Gastroesophageal sphincter (tissue), 4 donors: ENCODE data around the gene GON4L. TPM values are rescaled to one million over a fixed set of nuclear protein-coding genes. Genes with fewer than 3 reads are reported as not detected.
"Not testable (repeated sequence)": the region's sequence is repeated elsewhere in the genome, so short reads cannot be mapped to it uniquely, and the experiment has no call there.

Experiments
- ATAC-seq: fragments of 150-250 bp; one replicate; pipeline ENCODE4 v1.9.1; 2016; ENCODE audit warnings: mild to moderate bottlenecking, moderate library complexity
- H3K27ac ChIP-seq, 4 donors: fragments of 200-600 bp; sonication (generic) in 3 of 4; 1 replicate in 3 of 4; 2 replicates in 1 of 4; pipeline ENCODE4 v1.5.1; 2016 to 2019
- H3K27me3 ChIP-seq: fragments of 200-600 bp; sonication (generic); one replicate; pipeline ENCODE4 v1.5.1; 2019
- H3K36me3 ChIP-seq, 2 donors: fragments of 200-600 bp; sonication (generic); one replicate each; pipeline ENCODE4 v1.5.1; 2019; ENCODE audit warnings: control low read depth in 1 of 2
- H3K4me1 ChIP-seq, 3 donors: fragments of 200-600 bp; sonication (generic); 1 replicate in 2 of 3; 2 replicates in 1 of 3; pipeline ENCODE4 v1.5.1; 2016 to 2019; ENCODE audit warnings: control low read depth in 2 of 3
- H3K4me3 ChIP-seq, 2 donors: fragments of 200-600 bp; sonication (generic); one replicate each; pipeline ENCODE4 v1.5.1; 2019; ENCODE audit warnings: mild to moderate bottlenecking in 1 of 2, moderate library complexity in 1 of 2
- H3K9me3 ChIP-seq, 3 donors: fragments of 200-600 bp; sonication (generic); one replicate each; pipeline ENCODE4 v1.5.1; 2017 to 2019; ENCODE audit warnings: control low read depth in 2 of 3
- CTCF ChIP-seq, 4 experiments: fragments of 200-600 bp in 2 of 4; fragments of 450-650 bp in 2 of 4; sonication (generic) in 1 of 4; IDR thresholded peaks; one replicate each; pipeline ENCODE4 v1.5.1; 2017 to 2019; ENCODE audit warnings: antibody characterized with exemption in 4 of 4, mild to moderate bottlenecking in 2 of 4, moderate library complexity in 2 of 4
- EP300 ChIP-seq: sonication (generic); formaldehyde crosslinking; IDR thresholded peaks from one replicate; pipeline ENCODE4 v1.6.1; 2017; ENCODE audit warnings: antibody characterized with exemption, mild to moderate bottlenecking
- POLR2A ChIP-seq, 2 donors: fragments of 450-650 bp; IDR thresholded peaks; one replicate each; pipeline ENCODE4 v1.6.1; 2017; ENCODE audit warnings: antibody characterized with exemption in 2 of 2, mild to moderate bottlenecking in 2 of 2, moderate library complexity in 1 of 2
- POLR2AphosphoS5 ChIP-seq: sonication (generic); formaldehyde crosslinking; IDR thresholded peaks from one replicate; pipeline ENCODE4 v1.6.1; 2017; ENCODE audit warnings: antibody characterized with exemption
- WGBS, 2 donors: methylation state at CpG; one replicate each; pipeline ENCODE4 v1.1.5; 2018; ENCODE audit warnings: low coverage in 1 of 2; 5-methylcytosine and 5-hydroxymethylcytosine counted together
- total RNA-seq, 4 donors: library from RNA; depleted of rRNA; stranded (reverse); fragments of >200 nt; gene quantifications; one replicate each; pipeline ENCODE4 v1.1.0, GENCODE V29; 2016

Gene GON4L
- total RNA-seq, 4 donors from 2014 or later: 16.6 to 55.1 (median 35.9) TPM

GRCh38 chr1:155713075-155713474, 143.9 kb downstream of the GON4L start:
- no peaks in the 10 kb centered on the region for H3K9me3 ChIP-seq
- H3K4me1 ChIP-seq: peaks cover 0 to 8% (median 0%) of the 10 kb centered on the region in 3 donors
- no peak for TF ChIP-seq CTCF (IDR thresholded peaks at IDR 0.05)
- TF ChIP-seq POLR2A (IDR thresholded peaks at IDR 0.05): no peak
- no peak for TF ChIP-seq POLR2AphosphoS5
- TF ChIP-seq EP300: no peak
- no peak for ATAC-seq
- 45 to 56% methylated on average over 2 of the region's 2 CpGs for WGBS, 2 donors
- H3K4me3 ChIP-seq: no peak overlapping the region
- H3K36me3 ChIP-seq: peaks cover 0 to 27% of the 10 kb centered on the region in 2 donors
- no peak overlapping the region for H3K27ac ChIP-seq
- H3K27me3 ChIP-seq: no peaks in the 10 kb centered on the region

GRCh38 chr1:155712636-155713035, 144.4 kb downstream of the GON4L start:
- WGBS, 2 donors: 61 to 66% methylated on average over 3 of the region's 3 CpGs
- not testable (repeated sequence) for H3K9me3 ChIP-seq
- peak in 1 of 4 experiments; percentile 21 for TF ChIP-seq CTCF (IDR thresholded peaks at IDR 0.05)

GRCh38 chr1:155711457-155711856, 145.6 kb downstream of the GON4L start:
- WGBS, 2 donors: no CpG with 5 or more reads among the region's 3 CpGs
- H3K4me3 ChIP-seq, H3K4me1 ChIP-seq, H3K27ac ChIP-seq, ATAC-seq, H3K9me3 ChIP-seq, H3K27me3 ChIP-seq: not testable (repeated sequence)
- H3K36me3 ChIP-seq: peaks cover 0 to 14% of the 10 kb centered on the region in 2 donors

More at GRCh38 chr1:155712636-155713035, 144.4 kb downstream of the GON4L start:
- H3K4me1 ChIP-seq, ATAC-seq, H3K27ac ChIP-seq, H3K4me3 ChIP-seq, H3K27me3 ChIP-seq: not testable (repeated sequence)
- peaks cover 0 to 23% of the 10 kb centered on the region in 2 donors for H3K36me3 ChIP-seq

- Histone ChIP-seq H3K27me3 (no peaks in the 10 kb centered on the region), H3K36me3 (peaks cover 0 to 11% of the 10 kb centered on the region in 2 donors), H3K9me3 (no peaks in the 10 kb centered on the region), H3K27ac (no peak overlapping the region), H3K4me1 (peaks cover 0 to 8% (median 0%) of the 10 kb centered on the region in 3 donors), H3K4me3 (no peak overlapping the region)
- WGBS, 2 donors: 100% methylated on average over 3 of the region's 3 CpGs
- TF ChIP-seq POLR2A (IDR thresholded peaks at IDR 0.05) (no peak), EP300 (no peak), POLR2AphosphoS5 (no peak), CTCF (IDR thresholded peaks at IDR 0.05) (no peak)
- no peak for ATAC-seq
Observed at GRCh38 chr1:155709391-155709790, 147.6 kb downstream of the GON4L start.

- Histone ChIP-seq H3K4me1 (no peaks in the 10 kb centered on the region), H3K27ac (no peak overlapping the region), H3K9me3 (no peaks in the 10 kb centered on the region), H3K36me3 (peaks cover 0 to 7% of the 10 kb centered on the region in 2 donors), H3K27me3 (no peaks in the 10 kb centered on the region), H3K4me3 (no peak overlapping the region)
- ATAC-seq: no peak
- 83 to 92% methylated on average over 2 to 5 of the region's 5 CpGs for WGBS, 2 donors
- TF ChIP-seq POLR2AphosphoS5 (no peak), EP300 (no peak), POLR2A (IDR thresholded peaks at IDR 0.05) (no peak), CTCF (IDR thresholded peaks at IDR 0.05) (no peak)
Observed at GRCh38 chr1:155706139-155706538, 150.9 kb downstream of the GON4L start.

- H3K36me3 ChIP-seq, ATAC-seq, H3K27me3 ChIP-seq, H3K9me3 ChIP-seq, H3K4me1 ChIP-seq, H3K4me3 ChIP-seq, H3K27ac ChIP-seq: not testable (repeated sequence)
- 95% methylated on average over 5 of the region's 5 CpGs; no CpG with 5 or more reads in 1 of the 2 donors for WGBS, 2 donors
Observed at GRCh38 chr1:155704414-155704813, 152.6 kb downstream of the GON4L start.
